Neural crest cell (in vitro differentiated cells): ENCODE data around the gene IL21R. TPM values are rescaled to one million over a fixed set of nuclear protein-coding genes. Genes with fewer than 3 reads are reported as not detected.
"Not testable (repeated sequence)": the region's sequence is repeated elsewhere in the genome, so short reads cannot be mapped to it uniquely, and the experiment has no call there.

Source experiments
- DNase-seq: peaks from one replicate; pipeline ENCODE4 v3.0.0; 2021; ENCODE audit warnings: low read depth, mixed read lengths, low spot score
- H3K27ac Mint-ChIP-seq: one replicate; pipeline ENCODE4 v1.8.0; 2021; ENCODE audit warnings: mild to moderate bottlenecking, mixed read lengths; ENCODE audit not compliant: unreplicated experiment
- H3K27me3 Mint-ChIP-seq: 2 replicates; pipeline ENCODE4 v1.8.0; 2021; ENCODE audit warnings: low read depth, mild to moderate bottlenecking, mixed read lengths
- H3K36me3 Mint-ChIP-seq: 2 replicates; pipeline ENCODE4 v1.8.0; 2021; ENCODE audit warnings: low read depth, mild to moderate bottlenecking, mixed read lengths
- H3K4me1 Mint-ChIP-seq: 2 replicates; pipeline ENCODE4 v1.8.0; 2021; ENCODE audit warnings: mixed read lengths
- H3K4me3 Mint-ChIP-seq: one replicate; pipeline ENCODE4 v1.8.0; 2021; ENCODE audit warnings: mild to moderate bottlenecking, mixed read lengths
- H3K9me3 Mint-ChIP-seq: 2 replicates; pipeline ENCODE4 v1.8.0; 2021; ENCODE audit warnings: mixed read lengths
- total RNA-seq: library from RNA; stranded (reverse); gene quantifications from 2 replicates; pipeline ENCODE4 v1.2.1, GENCODE V29; 2021
- TF ChIP-seq, protein P1 (sequence below): fragments of 200-600 bp; sonication (generic); conservative IDR thresholded peaks from 2 replicates; pipeline ENCODE4 v1.5.0; 2021; ENCODE audit warnings: antibody characterized with exemption, mild to moderate bottlenecking

Gene IL21R
- total RNA-seq, 1 donor from 2014 or later = 0.79 TPM

DNA sequence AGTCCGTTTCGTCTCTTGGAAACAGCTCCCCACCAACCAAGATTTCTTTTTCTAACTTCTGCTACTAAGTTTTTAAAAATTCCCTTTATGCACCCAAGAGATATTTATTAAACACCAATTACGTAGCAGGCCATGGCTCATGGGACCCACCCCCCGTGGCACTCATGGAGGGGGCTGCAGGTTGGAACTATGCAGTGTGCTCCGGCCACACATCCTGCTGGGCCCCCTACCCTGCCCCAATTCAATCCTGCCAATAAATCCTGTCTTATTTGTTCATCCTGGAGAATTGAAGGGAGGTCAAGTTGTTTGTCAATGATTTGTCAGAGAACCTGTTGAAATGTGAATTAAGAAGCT is 48.2 kb downstream of the IL21R start:
- Mint-ChIP-seq H3K9me3 (no peaks in the 10 kb centered on the region), H3K36me3 (no peaks in the 10 kb centered on the region), H3K4me3 (no peak overlapping the region), H3K4me1 (no peaks in the 10 kb centered on the region), H3K27ac (no peak overlapping the region), H3K27me3 (no peaks in the 10 kb centered on the region)
- DNase-seq = no peak
- TF ChIP-seq, protein P1, sequence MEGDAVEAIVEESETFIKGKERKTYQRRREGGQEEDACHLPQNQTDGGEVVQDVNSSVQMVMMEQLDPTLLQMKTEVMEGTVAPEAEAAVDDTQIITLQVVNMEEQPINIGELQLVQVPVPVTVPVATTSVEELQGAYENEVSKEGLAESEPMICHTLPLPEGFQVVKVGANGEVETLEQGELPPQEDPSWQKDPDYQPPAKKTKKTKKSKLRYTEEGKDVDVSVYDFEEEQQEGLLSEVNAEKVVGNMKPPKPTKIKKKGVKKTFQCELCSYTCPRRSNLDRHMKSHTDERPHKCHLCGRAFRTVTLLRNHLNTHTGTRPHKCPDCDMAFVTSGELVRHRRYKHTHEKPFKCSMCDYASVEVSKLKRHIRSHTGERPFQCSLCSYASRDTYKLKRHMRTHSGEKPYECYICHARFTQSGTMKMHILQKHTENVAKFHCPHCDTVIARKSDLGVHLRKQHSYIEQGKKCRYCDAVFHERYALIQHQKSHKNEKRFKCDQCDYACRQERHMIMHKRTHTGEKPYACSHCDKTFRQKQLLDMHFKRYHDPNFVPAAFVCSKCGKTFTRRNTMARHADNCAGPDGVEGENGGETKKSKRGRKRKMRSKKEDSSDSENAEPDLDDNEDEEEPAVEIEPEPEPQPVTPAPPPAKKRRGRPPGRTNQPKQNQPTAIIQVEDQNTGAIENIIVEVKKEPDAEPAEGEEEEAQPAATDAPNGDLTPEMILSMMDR = no peak

DNA sequence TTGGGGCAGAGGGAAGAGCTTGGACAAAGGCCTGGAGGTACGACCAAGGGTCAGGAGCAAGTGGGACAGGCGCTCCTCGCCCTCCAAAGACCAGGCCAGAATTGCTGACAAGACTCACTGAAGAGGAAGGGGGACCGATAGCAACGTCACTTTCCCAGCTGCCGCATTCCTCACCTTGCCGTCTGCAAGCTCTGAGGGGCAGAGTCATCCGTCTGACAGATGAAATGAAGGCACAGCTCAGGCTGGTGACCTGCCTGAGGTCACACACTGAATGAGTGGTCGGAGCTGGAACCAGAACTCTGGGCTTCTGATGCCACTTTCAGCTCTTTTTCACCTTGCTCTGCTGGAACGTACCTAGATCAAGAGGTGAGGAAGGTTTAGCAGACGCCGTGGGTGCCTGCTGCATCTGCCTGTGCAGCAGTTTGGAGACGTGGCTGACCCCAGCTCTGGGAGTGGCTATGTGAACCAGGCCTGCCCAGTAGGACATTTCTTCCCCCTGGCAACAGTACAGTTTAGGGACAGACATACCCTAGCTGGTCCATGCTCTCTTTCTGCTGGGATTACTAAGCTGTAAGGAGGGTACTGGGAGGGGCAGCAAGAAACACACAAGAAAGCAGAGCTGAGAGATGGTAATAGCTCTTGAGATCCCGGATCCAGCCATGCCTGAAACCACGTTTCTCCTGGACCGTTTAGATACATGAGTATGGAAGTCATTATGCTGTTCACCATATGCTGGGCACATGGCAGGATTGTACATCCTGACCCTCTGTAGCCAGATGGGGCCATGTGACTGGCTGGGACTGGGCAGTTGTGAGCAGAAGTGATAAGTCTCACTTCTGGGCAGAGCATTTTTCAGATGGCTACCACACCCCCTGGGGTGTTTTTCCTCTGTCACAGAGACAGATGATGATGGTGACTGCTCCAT is 50.9 kb downstream of the IL21R start:
- no peak overlapping the region for H3K4me3 Mint-ChIP-seq
- no peaks in the 10 kb centered on the region for H3K36me3 Mint-ChIP-seq
- DNase-seq = no peak
- no peaks in the 10 kb centered on the region for H3K9me3 Mint-ChIP-seq
- H3K27me3 Mint-ChIP-seq = no peaks in the 10 kb centered on the region
- H3K4me1 Mint-ChIP-seq = peaks cover 6% of the 10 kb centered on the region
- H3K27ac Mint-ChIP-seq = no peak overlapping the region
- TF ChIP-seq, protein P1 = no peak

DNA sequence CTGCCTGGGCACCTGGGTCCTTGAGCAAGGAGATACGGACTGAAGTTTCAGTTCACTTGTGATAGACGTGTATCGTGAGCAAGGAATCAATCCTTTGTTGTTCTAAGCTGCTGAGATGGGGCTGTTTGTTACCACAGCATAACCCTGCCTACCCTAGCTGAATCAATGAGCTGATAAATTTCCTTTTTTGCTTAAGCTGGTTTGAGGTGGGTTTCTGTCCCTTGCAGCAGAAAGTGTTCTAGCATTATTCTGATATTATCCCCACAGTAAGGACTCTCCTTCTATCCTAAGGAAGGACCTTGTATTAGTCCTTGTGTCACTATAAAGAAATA is 51.5 kb downstream of the IL21R start:
- peaks cover 6% of the 10 kb centered on the region for H3K4me1 Mint-ChIP-seq
- H3K36me3 Mint-ChIP-seq = no peaks in the 10 kb centered on the region

DNA sequence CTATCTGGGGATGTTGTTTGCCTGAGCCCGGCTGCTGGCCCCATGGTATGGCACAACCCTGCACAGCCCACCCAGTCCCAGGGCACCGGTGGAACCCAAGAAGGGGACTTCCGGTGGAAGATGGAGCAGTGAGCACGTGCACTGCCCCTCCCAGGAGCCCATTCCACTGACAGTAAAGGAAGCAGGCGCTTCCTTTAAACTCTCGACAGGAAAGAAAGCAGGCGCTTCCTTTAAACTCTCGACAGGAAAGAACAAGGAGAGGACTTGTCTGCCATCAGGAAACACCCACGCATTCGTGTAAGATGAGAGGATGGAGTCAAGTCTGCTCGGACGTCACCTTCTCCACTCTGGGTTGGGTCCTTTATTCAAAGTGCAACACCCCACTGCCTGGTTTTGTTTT is 53.7 kb downstream of the IL21R start:
- DNase-seq = no peak
- H3K27ac Mint-ChIP-seq = peak overlapping the region; percentile 50
- H3K4me1 Mint-ChIP-seq = peaks cover 6% of the 10 kb centered on the region
- H3K27me3 Mint-ChIP-seq = no peaks in the 10 kb centered on the region
- H3K36me3 Mint-ChIP-seq = peaks cover 7% of the 10 kb centered on the region
- no peaks in the 10 kb centered on the region for H3K9me3 Mint-ChIP-seq
- H3K4me3 Mint-ChIP-seq = no peak overlapping the region
- TF ChIP-seq, protein P1 = no peak

More for the DNA sequence above, 51.5 kb downstream of the IL21R start:
- Mint-ChIP-seq H3K27me3 (no peaks in the 10 kb centered on the region), H3K9me3 (no peaks in the 10 kb centered on the region), H3K27ac (no peak overlapping the region), H3K4me3 (no peak overlapping the region)
- TF ChIP-seq, protein P1 = no peak
- no peak for DNase-seq

DNA sequence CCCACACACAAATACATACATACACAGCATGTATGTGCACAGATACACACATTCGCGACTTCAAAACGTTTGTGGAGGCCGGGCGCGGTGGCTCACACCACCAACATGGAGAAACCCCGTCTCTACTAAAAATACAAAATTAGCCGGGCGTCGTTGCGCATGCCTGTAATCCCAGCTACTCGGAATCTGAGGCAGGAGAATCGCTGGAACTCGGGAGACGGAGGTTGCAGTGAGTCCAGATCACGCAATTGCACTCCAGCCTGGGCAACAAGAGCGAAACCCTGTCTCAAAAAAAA is 55.6 kb downstream of the IL21R start:
- H3K4me3 Mint-ChIP-seq, H3K27me3 Mint-ChIP-seq, H3K9me3 Mint-ChIP-seq, DNase-seq, H3K4me1 Mint-ChIP-seq, H3K27ac Mint-ChIP-seq, H3K36me3 Mint-ChIP-seq: not testable (repeated sequence)

DNA sequence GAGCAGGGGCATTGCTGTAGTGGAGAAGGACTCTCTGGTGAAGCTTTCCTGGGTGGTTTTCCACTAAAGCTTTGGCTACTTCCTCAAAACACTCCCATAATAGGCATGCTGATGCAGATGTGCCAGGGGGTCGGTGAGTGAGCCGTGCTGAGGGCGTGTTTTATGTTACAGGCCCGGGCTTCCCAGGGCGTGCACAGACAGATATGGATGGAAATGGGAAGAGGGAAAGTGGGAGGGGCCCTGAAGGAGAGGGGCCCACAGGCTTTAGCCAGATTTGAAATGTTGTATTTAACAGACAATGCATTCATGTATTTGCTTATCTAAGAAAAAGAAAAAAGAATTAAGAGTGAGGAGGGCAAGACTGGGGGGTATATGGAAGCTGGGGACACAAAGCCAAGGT is 56.3 kb downstream of the IL21R start:
- TF ChIP-seq, protein P1 = no peak
- Mint-ChIP-seq H3K36me3 (peaks cover 7% of the 10 kb centered on the region), H3K9me3 (no peaks in the 10 kb centered on the region), H3K4me1 (peaks cover 6% of the 10 kb centered on the region), H3K4me3 (no peak overlapping the region), H3K27me3 (no peaks in the 10 kb centered on the region), H3K27ac (no peak overlapping the region)
- DNase-seq = no peak
